ENCODE results near the gene TTLL11.
"Not testable (repeated sequence)": the region's sequence is repeated elsewhere in the genome, so short reads cannot be mapped to it uniquely, and the experiment has no call there.

TTLL11 gene

DNA sequence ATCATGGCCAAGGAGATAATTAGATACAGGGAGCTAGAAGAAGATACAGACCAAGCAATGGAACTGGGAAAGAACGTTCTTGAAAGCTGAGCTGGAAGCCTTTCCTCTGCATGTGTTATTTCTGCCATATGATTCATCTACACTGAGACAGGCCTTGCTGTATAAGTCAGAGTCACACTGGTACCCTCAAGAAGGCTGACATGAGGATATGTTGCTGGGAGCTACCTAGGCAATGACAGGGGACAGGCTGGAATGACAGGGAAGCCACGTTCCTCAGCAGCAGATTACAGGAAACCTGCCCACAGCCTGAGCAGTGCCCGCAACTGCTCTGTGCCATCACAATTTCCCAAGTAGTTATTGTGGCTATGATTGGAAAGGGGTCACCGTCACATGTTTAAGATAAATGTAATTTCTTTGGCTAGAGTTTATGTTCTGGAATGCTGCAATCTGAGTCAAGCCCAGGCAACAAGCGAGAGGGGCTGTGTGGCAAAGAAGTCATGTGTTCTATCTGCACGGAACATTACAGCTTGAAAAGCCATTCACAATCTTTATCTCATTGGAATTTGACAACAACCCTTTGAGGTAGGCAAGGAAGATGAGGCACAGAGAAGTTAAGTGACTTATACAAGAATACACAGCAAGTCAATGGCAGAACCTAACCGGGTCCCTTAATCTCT is 108.2 kb downstream of the TTLL11 start:
- peak; percentile 90 for DNase-seq (ENCODE audit: low read depth)
- H3K4me3 ChIP-seq (ENCODE audit: low read depth, low read length), result no peak overlapping the region
- TF ChIP-seq CTCF (conservative IDR thresholded peaks at IDR 0.05; ENCODE audit: low read depth, low read length), result no peak

DNA sequence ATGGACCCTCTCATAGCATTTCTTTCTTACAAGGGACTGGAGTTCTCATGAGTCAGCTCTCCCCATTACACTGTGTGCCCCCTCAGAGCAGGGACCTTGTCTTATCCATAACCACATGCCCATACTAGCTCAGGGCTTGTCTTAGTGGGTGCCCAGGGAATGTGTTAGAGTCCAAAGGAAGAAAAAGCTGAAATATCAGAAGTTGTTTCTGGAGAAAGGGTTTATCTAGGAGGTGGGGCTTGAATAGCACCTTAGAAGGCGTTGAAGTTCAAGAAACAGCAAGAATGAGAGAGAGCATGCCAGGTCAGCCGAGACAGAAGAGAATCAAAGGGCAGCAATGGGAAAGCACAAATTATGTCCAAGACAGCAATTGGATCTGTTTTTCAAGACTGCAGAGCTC is 109.4 kb downstream of the TTLL11 start:
- H3K4me3 ChIP-seq (ENCODE audit: low read depth, low read length), result no peak overlapping the region
- no peak for DNase-seq (ENCODE audit: low read depth)
- no peak for TF ChIP-seq CTCF (conservative IDR thresholded peaks at IDR 0.05; ENCODE audit: low read depth, low read length)

- H3K4me3 ChIP-seq (ENCODE audit: low read depth, low read length), result no peak overlapping the region
- no peak for TF ChIP-seq CTCF (conservative IDR thresholded peaks at IDR 0.05; ENCODE audit: low read depth, low read length)
- no peak for DNase-seq (ENCODE audit: low read depth)
Observed at GRCh38 chr9:121981118-121981883, 111.8 kb downstream of the TTLL11 start.

- DNase-seq (ENCODE audit: low read depth); H3K4me3 ChIP-seq (ENCODE audit: low read depth, low read length): not testable (repeated sequence)
Observed at GRCh38 chr9:121980665-121981064, 112.4 kb downstream of the TTLL11 start.

- no peak for DNase-seq (ENCODE audit: low read depth)
- no peak for TF ChIP-seq CTCF (conservative IDR thresholded peaks at IDR 0.05; ENCODE audit: low read depth, low read length)
- no peak overlapping the region for H3K4me3 ChIP-seq (ENCODE audit: low read depth, low read length)
Observed at GRCh38 chr9:121979736-121980135, 113.4 kb downstream of the TTLL11 start.

- DNase-seq (ENCODE audit: low read depth), result peak; percentile 58
- no peak overlapping the region for H3K4me3 ChIP-seq (ENCODE audit: low read depth, low read length)
- no peak for TF ChIP-seq CTCF (conservative IDR thresholded peaks at IDR 0.05; ENCODE audit: low read depth, low read length)
Observed at GRCh38 chr9:121976751-121977150, 116.4 kb downstream of the TTLL11 start.

GRCh38 chr9:121975801-121976277 is 117.3 kb downstream of the TTLL11 start:
- no peak for TF ChIP-seq CTCF (conservative IDR thresholded peaks at IDR 0.05; ENCODE audit: low read depth, low read length)
- H3K4me3 ChIP-seq (ENCODE audit: low read depth, low read length), result no peak overlapping the region
- no peak for DNase-seq (ENCODE audit: low read depth)
